Body of pancreas (tissue), 4 donors: ENCODE results near the gene RFC4.

Experiments used
- POLR2A ChIP-seq, 3 donors: fragments of 450-650 bp; IDR thresholded peaks; one replicate each; pipeline ENCODE4 v1.6.1; 2016; ENCODE audit warnings: antibody characterized with exemption in 3 of 3, mild to moderate bottlenecking in 2 of 3
- TF ChIP-seq, protein P1 (sequence below), 7 experiments: fragments of 450-650 bp in 4 of 7; fragments of 200-600 bp in 3 of 7; sonication (generic) in 3 of 7; IDR thresholded peaks; one replicate each; pipeline ENCODE4 v1.5.1; 2016 to 2019; ENCODE audit warnings: antibody characterized with exemption in 7 of 7

DNA sequence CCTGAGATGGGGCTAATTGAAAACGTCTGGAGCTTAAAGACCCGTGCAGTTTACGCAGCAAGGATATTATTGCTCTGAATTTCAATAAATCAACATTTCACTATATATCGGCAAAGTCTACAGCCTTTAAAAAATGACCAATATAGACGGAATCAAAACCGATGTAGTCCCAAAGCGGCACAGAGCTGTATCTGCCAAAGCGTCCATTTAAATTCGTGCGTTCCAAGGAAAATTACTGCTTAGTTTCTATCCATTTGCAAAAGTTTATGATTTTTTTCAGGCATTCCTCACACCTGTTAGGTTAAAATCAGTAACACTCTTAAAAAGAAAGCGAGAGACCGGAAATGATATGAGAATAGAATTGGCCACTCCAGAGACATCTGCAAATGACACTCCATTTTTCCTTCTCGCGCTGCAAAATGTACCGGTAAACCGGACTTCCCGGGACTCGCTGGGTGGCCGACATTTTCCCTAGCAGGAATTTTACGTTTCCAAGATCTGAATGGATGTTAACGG, 23.7 kb downstream of the RFC4 start:
- no peak for TF ChIP-seq POLR2A (IDR thresholded peaks at IDR 0.05)
- TF ChIP-seq, protein P1, sequence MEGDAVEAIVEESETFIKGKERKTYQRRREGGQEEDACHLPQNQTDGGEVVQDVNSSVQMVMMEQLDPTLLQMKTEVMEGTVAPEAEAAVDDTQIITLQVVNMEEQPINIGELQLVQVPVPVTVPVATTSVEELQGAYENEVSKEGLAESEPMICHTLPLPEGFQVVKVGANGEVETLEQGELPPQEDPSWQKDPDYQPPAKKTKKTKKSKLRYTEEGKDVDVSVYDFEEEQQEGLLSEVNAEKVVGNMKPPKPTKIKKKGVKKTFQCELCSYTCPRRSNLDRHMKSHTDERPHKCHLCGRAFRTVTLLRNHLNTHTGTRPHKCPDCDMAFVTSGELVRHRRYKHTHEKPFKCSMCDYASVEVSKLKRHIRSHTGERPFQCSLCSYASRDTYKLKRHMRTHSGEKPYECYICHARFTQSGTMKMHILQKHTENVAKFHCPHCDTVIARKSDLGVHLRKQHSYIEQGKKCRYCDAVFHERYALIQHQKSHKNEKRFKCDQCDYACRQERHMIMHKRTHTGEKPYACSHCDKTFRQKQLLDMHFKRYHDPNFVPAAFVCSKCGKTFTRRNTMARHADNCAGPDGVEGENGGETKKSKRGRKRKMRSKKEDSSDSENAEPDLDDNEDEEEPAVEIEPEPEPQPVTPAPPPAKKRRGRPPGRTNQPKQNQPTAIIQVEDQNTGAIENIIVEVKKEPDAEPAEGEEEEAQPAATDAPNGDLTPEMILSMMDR (IDR thresholded peaks at IDR 0.05) = no peak
